HEK293T (cell line): ENCODE data around the gene MKRN3.
"Not testable (repeated sequence)": the region's sequence is repeated elsewhere in the genome, so short reads cannot be mapped to it uniquely, and the experiment has no call there.

Source experiments
- CTCF ChIA-PET: fragments of 350-600 bp; formaldehyde crosslinking; extraction: SDS; loops from one replicate; lab custom pipeline; 2021; ENCODE audit warnings: antibody characterized with exemption, inconsistent platforms; lab: Yijun Ruan, JAX
- POLR2A ChIA-PET: fragments of 350-600 bp; formaldehyde crosslinking; extraction: SDS; loops from one replicate; lab custom pipeline; 2020; ENCODE audit warnings: antibody characterized with exemption, inconsistent platforms; lab: Yijun Ruan, JAX
- DNase-seq: peaks from one replicate; pipeline ENCODE4 v3.0.0; 2012; ENCODE audit warnings: mixed read lengths; ENCODE audit errors: extremely low spot score
- ARNT ChIP-seq: fragments of 450-650 bp; IDR thresholded peaks from 2 replicates; pipeline ENCODE4 v1.6.1; 2017; ENCODE audit warnings: mild to moderate bottlenecking
- BHLHE40 ChIP-seq: fragments of 450-650 bp; IDR thresholded peaks from 2 replicates; pipeline ENCODE4 v1.6.1; 2016; ENCODE audit warnings: mild to moderate bottlenecking, moderate library complexity, borderline replicate concordance
- CTBP1 ChIP-seq: fragments of 450-650 bp; IDR thresholded peaks from 2 replicates; pipeline ENCODE4 v1.6.1; 2016; ENCODE audit warnings: borderline replicate concordance
- ELF4 ChIP-seq: fragments of 450-650 bp; IDR thresholded peaks from 2 replicates; pipeline ENCODE4 v1.6.1; 2017; ENCODE audit warnings: antibody characterized with exemption
- FOXA1 ChIP-seq: fragments of 450-650 bp; IDR thresholded peaks from 2 replicates; pipeline ENCODE4 v1.6.1; 2016; ENCODE audit warnings: mild to moderate bottlenecking
- FOXK2 ChIP-seq: fragments of 450-650 bp; IDR thresholded peaks from 2 replicates; pipeline ENCODE4 v1.6.1; 2016; ENCODE audit warnings: mild to moderate bottlenecking
- FOXM1 ChIP-seq: fragments of 450-650 bp; IDR thresholded peaks from 2 replicates; pipeline ENCODE4 v1.6.1; 2017; ENCODE audit warnings: mild to moderate bottlenecking, borderline replicate concordance
- HDGF ChIP-seq: fragments of 450-650 bp; IDR thresholded peaks from 2 replicates; pipeline ENCODE4 v1.6.1; 2017; ENCODE audit warnings: antibody characterized with exemption, borderline replicate concordance
- L3MBTL2 ChIP-seq: fragments of 450-650 bp; conservative IDR thresholded peaks from 2 replicates; pipeline ENCODE4 v1.6.1; 2016; ENCODE audit warnings: mild to moderate bottlenecking
- LEF1 ChIP-seq: fragments of 450-650 bp; IDR thresholded peaks from 2 replicates; pipeline ENCODE4 v1.6.1; 2017; ENCODE audit warnings: mild to moderate bottlenecking, borderline replicate concordance
- NFRKB ChIP-seq: fragments of 450-650 bp; IDR thresholded peaks from 2 replicates; pipeline ENCODE4 v1.6.1; 2016; ENCODE audit warnings: mild to moderate bottlenecking, moderate library complexity
- PKNOX1 ChIP-seq: fragments of 450-650 bp; IDR thresholded peaks from 2 replicates; pipeline ENCODE4 v1.6.1; 2016
- SP1 ChIP-seq: fragments of 450-650 bp; IDR thresholded peaks from 2 replicates; pipeline ENCODE4 v1.6.1; 2017
- SUZ12 ChIP-seq: fragments of 450-650 bp; IDR thresholded peaks from 2 replicates; pipeline ENCODE4 v1.6.1; 2016; ENCODE audit warnings: mild to moderate bottlenecking
- TARDBP ChIP-seq: fragments of 450-650 bp; IDR thresholded peaks from 2 replicates; pipeline ENCODE4 v1.6.1; 2016
- ZNF384 ChIP-seq: fragments of 450-650 bp; IDR thresholded peaks from 2 replicates; pipeline ENCODE4 v1.6.1; 2016

Gene MKRN3

GRCh38 chr15:23596736-23597135 lies 31.3 kb downstream of the MKRN3 start:
- no peak for TF ChIP-seq ZNF384
- TF ChIP-seq ELF4, result no peak
- no peak for TF ChIP-seq SP1
- no peak for TF ChIP-seq FOXK2
- TF ChIP-seq TARDBP, result no peak
- no peak for TF ChIP-seq L3MBTL2
- TF ChIP-seq LEF1, result no peak
- no peak for TF ChIP-seq FOXA1
- TF ChIP-seq SUZ12, result no peak
- POLR2A ChIA-PET, result no interaction called here
- CTCF ChIA-PET, result no interaction called here
- no peak for DNase-seq

- DNase-seq, CTCF ChIA-PET, POLR2A ChIA-PET: not testable (repeated sequence)
These were observed 31.8 kb downstream of the MKRN3 start for GRCh38 chr15:23597278-23597677.

- no peak for DNase-seq
- POLR2A ChIA-PET, result no interaction called here
- TF ChIP-seq FOXK2 (no peak), HDGF (no peak), FOXA1 (no peak), PKNOX1 (no peak), LEF1 (no peak), ELF4 (no peak), ZNF384 (no peak), L3MBTL2 (no peak), ARNT (no peak), BHLHE40 (no peak), SP1 (no peak), NFRKB (no peak), TARDBP (no peak), CTBP1 (no peak), FOXM1 (no peak)
- CTCF ChIA-PET, result interaction anchor here (0.6 kb wide), 1 partner anchor 257 kb away, joined by 3 read pairs; no protein-coding TSS in a partner anchor
These were observed 33.6 kb downstream of the MKRN3 start for GRCh38 chr15:23599053-23599452.

- CTCF ChIA-PET, result no interaction called here
- POLR2A ChIA-PET, result no interaction called here
- DNase-seq, result no peak
- TF ChIP-seq ARNT, result no peak
- TF ChIP-seq SP1, result no peak
- no peak for TF ChIP-seq FOXK2
- no peak for TF ChIP-seq FOXM1
- no peak for TF ChIP-seq SUZ12
- TF ChIP-seq ELF4, result no peak
- TF ChIP-seq NFRKB, result no peak
- TF ChIP-seq ZNF384, result no peak
- TF ChIP-seq HDGF, result no peak
- TF ChIP-seq PKNOX1, result no peak
- no peak for TF ChIP-seq BHLHE40
- TF ChIP-seq FOXA1, result no peak
- TF ChIP-seq CTBP1, result no peak
- no peak for TF ChIP-seq TARDBP
- TF ChIP-seq LEF1, result no peak
- no peak for TF ChIP-seq L3MBTL2
These were observed 36.6 kb downstream of the MKRN3 start for GRCh38 chr15:23602124-23602523.

GRCh38 chr15:23606226-23606625 lies 40.8 kb downstream of the MKRN3 start:
- TF ChIP-seq TARDBP, result no peak
- no peak for TF ChIP-seq ELF4
- no peak for TF ChIP-seq HDGF
- no peak for TF ChIP-seq ZNF384
- TF ChIP-seq L3MBTL2, result no peak
- TF ChIP-seq NFRKB, result no peak
- TF ChIP-seq CTBP1, result no peak
- no peak for TF ChIP-seq BHLHE40
- POLR2A ChIA-PET, result no interaction called here
- DNase-seq, result no peak
- CTCF ChIA-PET, result no interaction called here

- TF ChIP-seq BHLHE40, result no peak
- no peak for DNase-seq
- CTCF ChIA-PET, result no interaction called here
- POLR2A ChIA-PET, result no interaction called here
These were observed 51.1 kb downstream of the MKRN3 start for GRCh38 chr15:23616536-23616935.
